ENCODE measurements around the gene CTU2. TPM values are rescaled to one million over a fixed set of nuclear protein-coding genes. Genes with fewer than 3 reads are reported as not detected.

The CTU2 gene
- total RNA-seq, 1 experiment from 2014 or later = 54.9 TPM

GRCh38 chr16:88688013-88688778 is 18.1 kb upstream of the CTU2 start:
- no peak for TF ChIP-seq CTCF (IDR thresholded peaks at IDR 0.05; ENCODE audit: insufficient read depth in 1 of 2, low read depth in 1 of 2, low read length in 1 of 2, severe bottlenecking in 1 of 2, unreplicated experiment in 1 of 2)
- Histone ChIP-seq H3K36me3 (ENCODE audit: control insufficient read depth, insufficient read depth, low read length) (no peaks in the 10 kb centered on the region), H3K9me3 (no peaks in the 10 kb centered on the region), H3K27me3 (replicated peaks; ENCODE audit: control insufficient read depth, insufficient read depth, low read length) (no peaks in the 10 kb centered on the region), H3K4me1 (peaks cover 24% of the 10 kb centered on the region), H3K4me3 (ENCODE audit: low read depth, low read length) (peak overlapping the region; percentile 7; the same call in 1 of the 2 replicates)
- Mint-ChIP-seq H3K4me3 (ENCODE audit: unreplicated experiment) (peak overlapping the region; percentile 78), H3K4me1 (ENCODE audit: low read depth, unreplicated experiment) (peaks cover 13% of the 10 kb centered on the region), H3K27ac (ENCODE audit: unreplicated experiment) (peak overlapping the region; percentile 37), H3K9me3 (ENCODE audit: unreplicated experiment) (no peaks in the 10 kb centered on the region), H3K36me3 (ENCODE audit: insufficient read depth, unreplicated experiment) (peaks cover 9% of the 10 kb centered on the region), H3K27me3 (ENCODE audit: insufficient read depth, unreplicated experiment) (no peaks in the 10 kb centered on the region)
- peak; percentile 85 to 88 for DNase-seq
- BruUV-seq (replicated peaks) = no TSS peak
- intact Hi-C loops (cut with micrococcal nuclease; ENCODE audit: unreplicated experiment) = no loop called here
- POLR2A ChIA-PET = interaction anchor here (0.6 kb wide), 1 partner anchor 82 kb away, joined by 4 read pairs; no protein-coding TSS in a partner anchor
- CTCF ChIA-PET = interaction anchor here (0.6 to 2.1 kb wide), 7 partner anchors 10 to 528 kb away, joined by 3 to 9 read pairs (median 4); no protein-coding TSS in a partner anchor

GRCh38 chr16:88690341-88691128 is 15.8 kb upstream of the CTU2 start:
- H3K4me3 ChIP-seq (ENCODE audit: low read depth, low read length) = no peak overlapping the region
- H3K4me3 Mint-ChIP-seq (ENCODE audit: unreplicated experiment) = no peak overlapping the region
- no peaks in the 10 kb centered on the region for H3K9me3 ChIP-seq
- no peak overlapping the region for H3K27ac Mint-ChIP-seq (ENCODE audit: unreplicated experiment)
- H3K36me3 ChIP-seq (ENCODE audit: control insufficient read depth, insufficient read depth, low read length) = no peaks in the 10 kb centered on the region
- peaks cover 13% of the 10 kb centered on the region for H3K4me1 Mint-ChIP-seq (ENCODE audit: low read depth, unreplicated experiment)
- no peaks in the 10 kb centered on the region for H3K27me3 Mint-ChIP-seq (ENCODE audit: insufficient read depth, unreplicated experiment)
- CTCF ChIA-PET = no interaction called here
- no peaks in the 10 kb centered on the region for H3K27me3 ChIP-seq (replicated peaks; ENCODE audit: control insufficient read depth, insufficient read depth, low read length)
- no peak for TF ChIP-seq CTCF (IDR thresholded peaks at IDR 0.05; ENCODE audit: insufficient read depth in 1 of 2, low read depth in 1 of 2, low read length in 1 of 2, severe bottlenecking in 1 of 2, unreplicated experiment in 1 of 2)
- peaks cover 9% of the 10 kb centered on the region for H3K36me3 Mint-ChIP-seq (ENCODE audit: insufficient read depth, unreplicated experiment)
- POLR2A ChIA-PET = interaction anchor here (0.6 kb wide), 1 partner anchor 994 kb away, joined by 3 read pairs; no protein-coding TSS in a partner anchor
- no TSS peak for BruUV-seq (replicated peaks)
- no peaks in the 10 kb centered on the region for H3K9me3 Mint-ChIP-seq (ENCODE audit: unreplicated experiment)
- peaks cover 21% of the 10 kb centered on the region for H3K4me1 ChIP-seq
- intact Hi-C loops (cut with micrococcal nuclease; ENCODE audit: unreplicated experiment) = no loop called here
- no peak for DNase-seq

DNA sequence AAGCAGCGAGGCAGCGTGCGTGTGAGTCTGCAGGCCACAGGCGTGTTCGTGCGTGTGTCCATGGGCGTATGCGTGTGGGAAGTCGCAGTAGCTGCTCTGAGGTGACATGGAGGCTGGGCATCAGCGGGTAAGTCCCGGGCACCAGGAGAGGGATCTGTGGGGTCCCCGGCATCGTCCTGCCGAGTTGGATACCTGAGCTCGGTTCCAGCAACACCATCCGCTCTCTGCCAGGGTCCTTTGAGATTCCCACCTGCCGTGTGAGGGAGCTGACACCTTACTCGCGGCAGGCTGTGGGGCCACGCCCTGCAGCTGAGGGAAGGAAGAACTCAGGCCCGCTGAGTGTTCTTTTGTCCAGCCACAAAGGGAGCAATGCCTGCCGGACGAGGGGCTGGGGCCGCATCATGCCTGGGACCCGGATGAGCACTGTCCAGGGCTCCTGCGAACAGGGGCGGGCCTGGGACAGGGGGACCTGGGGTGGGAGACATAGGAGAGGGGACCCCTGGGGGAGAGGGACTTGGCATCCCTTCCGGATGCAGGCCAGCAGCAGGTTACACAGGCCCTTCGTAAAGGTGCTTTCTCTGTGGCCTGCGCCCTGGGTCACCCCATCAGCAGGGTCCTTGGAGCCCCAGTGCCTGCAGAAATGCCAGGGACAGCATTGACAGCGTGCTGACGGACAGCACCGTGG is 15.0 kb upstream of the CTU2 start:
- CTCF ChIA-PET = no interaction called here
- DNase-seq = no peak
- H3K4me3 Mint-ChIP-seq (ENCODE audit: unreplicated experiment) = no peak overlapping the region
- H3K36me3 Mint-ChIP-seq (ENCODE audit: insufficient read depth, unreplicated experiment) = peaks cover 6% of the 10 kb centered on the region
- POLR2A ChIA-PET = interaction anchor here (0.6 kb wide), 1 partner anchor 993 kb away, joined by 3 read pairs; no protein-coding TSS in a partner anchor
- Histone ChIP-seq H3K4me3 (ENCODE audit: low read depth, low read length) (no peak overlapping the region), H3K36me3 (ENCODE audit: control insufficient read depth, insufficient read depth, low read length) (no peaks in the 10 kb centered on the region), H3K9me3 (no peaks in the 10 kb centered on the region), H3K27me3 (replicated peaks; ENCODE audit: control insufficient read depth, insufficient read depth, low read length) (no peaks in the 10 kb centered on the region), H3K4me1 (peaks cover 21% of the 10 kb centered on the region)
- no peak for TF ChIP-seq CTCF (IDR thresholded peaks at IDR 0.05; ENCODE audit: insufficient read depth in 1 of 2, low read depth in 1 of 2, low read length in 1 of 2, severe bottlenecking in 1 of 2, unreplicated experiment in 1 of 2)
- BruUV-seq (replicated peaks) = no TSS peak
- H3K27ac Mint-ChIP-seq (ENCODE audit: unreplicated experiment) = no peak overlapping the region
- peaks cover 13% of the 10 kb centered on the region for H3K4me1 Mint-ChIP-seq (ENCODE audit: low read depth, unreplicated experiment)
- intact Hi-C loops (cut with micrococcal nuclease; ENCODE audit: unreplicated experiment) = no loop called here
- H3K27me3 Mint-ChIP-seq (ENCODE audit: insufficient read depth, unreplicated experiment) = no peaks in the 10 kb centered on the region
- no peaks in the 10 kb centered on the region for H3K9me3 Mint-ChIP-seq (ENCODE audit: unreplicated experiment)
